NCI-H2081 (cell line): Measurements from ENCODE around the gene LRRC58.
"Not testable (repeated sequence)": the region's sequence is repeated elsewhere in the genome, so short reads cannot be mapped to it uniquely, and the experiment has no call there.

Experiments
- DNase-seq, 2 experiments: peaks; one replicate each; lab custom pipeline; 2025; lab: John Stamatoyannopoulos, UW

Gene LRRC58

DNA sequence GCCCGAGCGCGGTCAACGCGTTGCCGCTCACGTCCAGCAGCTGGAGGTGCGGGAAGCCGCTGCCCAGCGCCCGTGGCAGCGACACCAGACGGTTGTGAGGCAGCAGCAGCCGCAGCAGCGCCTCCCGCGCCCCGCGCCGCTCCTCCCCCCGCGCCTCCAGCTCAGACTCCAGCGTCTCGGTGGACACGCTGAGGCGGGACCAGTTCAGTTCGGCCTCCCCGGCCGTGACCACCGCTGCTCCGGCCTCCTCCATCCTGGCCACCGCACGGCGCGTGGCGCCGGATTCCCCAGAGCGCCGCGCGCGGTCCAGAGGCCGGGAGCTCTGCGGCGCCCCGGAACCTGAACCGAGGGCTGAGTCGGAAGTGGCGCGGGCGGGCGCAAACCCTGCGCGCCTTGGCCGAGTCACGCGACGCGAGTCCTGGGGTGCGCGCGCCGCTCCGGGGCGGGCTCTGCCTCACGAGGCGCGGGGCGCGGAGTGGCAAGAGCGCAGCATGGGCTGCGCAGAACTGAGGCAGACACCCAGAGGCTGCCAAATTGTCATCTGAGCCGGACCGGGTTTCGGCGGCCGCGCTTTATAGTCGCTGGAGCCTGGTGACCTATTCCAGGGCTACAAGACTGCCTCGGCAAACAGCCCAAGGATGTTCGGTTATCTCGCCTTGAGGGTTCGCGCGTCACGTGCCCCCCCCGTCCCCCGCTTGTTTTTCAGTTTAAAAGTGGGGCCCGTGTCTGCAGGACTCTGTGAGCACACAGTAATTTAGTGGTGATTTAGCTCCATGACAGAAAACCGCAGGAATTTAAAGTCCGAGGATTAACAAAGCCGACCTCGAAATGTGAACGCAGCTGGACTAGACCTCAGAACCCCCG, at the start of gene LRRC58:
LRRC58 (minus strand) TSS at position 364 of the 864 bp plus-strand sequence; CDS start at position 253, 111 bp downstream.
- peak; percentile 94 to 96 for DNase-seq

DNA sequence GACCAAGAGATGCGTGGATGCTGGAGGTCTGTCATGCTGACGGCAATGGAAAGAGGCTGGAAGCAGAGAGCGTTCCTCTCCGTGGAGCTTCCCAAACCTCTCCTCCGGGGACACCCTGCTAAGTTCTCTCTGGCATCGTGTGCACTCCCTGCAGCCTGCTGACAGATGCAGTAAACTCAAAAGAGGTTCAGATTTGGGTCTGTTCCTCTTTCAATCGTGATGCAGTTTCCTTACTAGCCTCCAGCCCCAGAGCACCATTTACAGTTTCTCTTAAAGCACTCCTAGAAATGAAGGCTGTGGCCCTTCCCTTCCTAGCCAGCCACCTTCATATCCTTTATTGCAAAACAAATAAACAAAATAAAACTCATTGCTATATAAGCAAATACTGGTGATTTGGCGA, 47.3 kb upstream of the LRRC58 start:
- DNase-seq = no peak

DNA sequence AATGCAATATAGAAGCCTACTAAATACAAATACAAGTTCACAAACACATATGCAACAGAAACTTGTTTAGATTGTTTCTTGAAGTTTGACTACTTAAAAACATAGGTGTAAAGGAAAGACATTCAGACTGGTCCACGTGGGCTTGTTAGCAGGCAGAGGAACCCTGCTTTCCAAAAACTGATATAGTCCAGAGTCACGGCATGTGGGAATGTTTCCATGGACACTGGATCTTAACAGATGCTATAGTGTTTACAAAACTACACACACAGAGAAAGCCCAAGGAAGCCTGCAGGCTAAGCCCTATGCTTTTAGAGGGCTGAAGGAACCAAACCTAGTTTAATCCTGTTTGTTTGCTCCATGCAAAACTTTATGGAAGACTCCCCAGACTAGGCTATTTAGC, 45.2 kb upstream of the LRRC58 start:
- no peak for DNase-seq

DNA sequence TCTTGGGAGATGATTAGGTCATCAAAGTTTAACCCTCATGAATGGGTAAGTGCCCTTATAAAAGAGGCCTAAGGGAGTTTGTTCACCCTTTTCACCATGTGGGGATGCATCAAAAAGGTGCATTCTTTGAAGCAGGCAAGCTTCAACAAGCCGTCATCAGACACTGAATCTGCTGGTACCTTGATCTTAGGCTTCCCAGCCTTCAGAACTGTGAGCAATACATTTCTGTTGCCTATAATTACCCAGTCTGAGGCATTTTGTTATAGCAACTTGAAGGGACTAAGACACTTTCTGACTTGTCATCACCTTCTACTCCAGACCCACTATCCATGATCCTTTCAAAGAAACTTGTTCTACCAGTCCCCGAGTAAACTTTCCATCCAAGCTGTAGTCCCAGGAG, 44.6 kb upstream of the LRRC58 start:
- DNase-seq = no peak

DNA sequence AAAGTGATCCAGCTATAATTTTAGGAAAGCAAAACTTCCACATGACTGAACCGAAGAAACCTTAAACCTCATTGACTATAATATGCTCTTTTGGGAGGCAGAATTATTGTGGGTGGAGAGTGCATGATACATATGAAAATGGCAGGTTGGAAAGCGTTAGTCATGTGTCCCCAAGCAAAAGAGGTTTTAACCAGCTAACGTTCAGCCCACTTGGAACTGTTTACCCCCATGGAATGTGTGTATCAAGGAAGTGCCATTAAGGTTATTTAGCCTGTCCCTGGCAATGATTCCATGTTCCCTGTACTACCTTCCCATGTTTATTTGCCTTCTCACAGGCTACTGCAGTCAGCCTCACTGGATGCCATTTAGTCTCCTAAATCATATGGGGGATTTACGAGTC, 44.1 kb upstream of the LRRC58 start:
- DNase-seq = no peak

DNA sequence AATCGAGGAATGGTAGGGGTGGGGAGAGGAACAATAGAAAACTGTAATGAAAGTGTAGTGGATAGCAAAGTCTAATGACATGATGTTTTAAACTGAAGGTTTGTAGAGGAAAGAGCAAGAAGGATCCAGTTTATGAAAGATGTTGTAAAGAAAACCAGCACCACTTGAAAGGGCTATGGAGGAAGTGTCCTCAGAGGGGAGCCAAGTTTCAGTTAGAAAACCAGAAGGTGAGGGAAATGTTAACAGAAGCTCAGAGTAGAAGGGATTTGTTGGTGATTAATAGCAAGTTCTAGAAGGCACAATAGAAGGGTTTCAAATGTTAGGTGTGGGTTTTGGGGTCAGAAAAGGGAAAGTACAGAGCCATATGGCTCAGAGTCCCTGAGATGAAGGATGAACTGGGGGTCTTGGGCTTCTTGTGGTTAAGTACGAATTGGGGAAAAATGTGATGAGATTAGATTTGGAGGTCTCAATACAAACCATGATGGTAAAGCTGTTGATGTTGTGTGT, 33.8 kb upstream of the LRRC58 start:
- DNase-seq = no peak

DNA sequence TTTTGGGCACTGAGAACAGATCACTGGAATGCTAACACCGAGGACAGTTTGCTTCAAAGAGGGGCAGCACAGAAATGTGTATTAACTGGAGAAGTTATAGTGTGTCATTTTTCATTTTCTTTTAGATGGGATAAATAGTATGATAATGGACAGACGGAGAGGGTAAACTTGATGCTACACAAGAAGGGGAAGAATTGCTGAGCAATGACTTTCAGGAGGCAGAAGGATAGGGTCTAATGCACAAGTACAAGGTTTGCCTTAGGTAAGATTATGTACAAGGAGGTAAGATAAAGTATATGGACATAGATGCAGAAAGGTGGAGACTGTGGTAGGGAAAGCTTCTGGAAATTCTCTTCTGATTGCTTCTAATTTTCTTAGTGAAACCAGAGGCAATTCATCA, 32.3 kb upstream of the LRRC58 start:
- no peak for DNase-seq

DNA sequence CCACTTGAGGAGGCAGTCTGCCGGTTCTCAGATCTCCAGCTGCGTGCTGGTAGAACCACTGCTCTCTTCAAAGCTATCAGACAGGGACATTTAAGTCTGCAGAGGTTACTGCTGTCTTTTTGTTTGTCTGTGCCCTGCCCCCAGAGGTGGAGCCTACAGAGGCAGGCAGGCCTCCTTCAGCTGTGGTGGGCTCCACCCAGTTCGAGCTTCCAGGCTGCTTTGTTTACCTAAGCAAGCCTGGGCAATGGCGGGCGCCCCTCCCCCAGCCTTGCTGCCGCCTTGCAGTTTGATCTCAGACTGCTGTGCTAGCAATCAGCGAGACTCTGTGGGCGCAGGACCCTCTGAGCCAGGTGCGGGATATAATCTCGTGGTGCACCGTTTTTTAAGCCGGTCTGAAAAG, 28.8 kb upstream of the LRRC58 start:
- not testable (repeated sequence) for DNase-seq

DNA sequence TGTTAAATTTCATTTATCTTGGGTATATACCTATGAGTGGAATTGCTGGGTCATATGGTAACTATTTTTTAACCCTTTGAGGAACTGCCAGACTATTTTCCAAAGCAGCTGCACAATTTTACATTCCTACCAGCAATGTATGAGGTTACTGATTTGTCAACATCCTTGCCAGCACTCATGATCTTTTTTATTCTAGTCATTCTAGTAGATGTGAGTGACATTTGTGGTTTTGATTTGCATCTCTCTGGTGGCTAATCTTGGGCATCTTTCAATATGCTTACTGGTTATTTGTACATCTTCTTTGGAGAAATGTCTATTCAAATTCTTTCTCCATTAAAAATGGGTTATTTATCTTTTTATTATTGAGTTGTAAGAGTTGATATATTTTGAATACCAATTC, 21.3 kb upstream of the LRRC58 start:
- no peak for DNase-seq

DNA sequence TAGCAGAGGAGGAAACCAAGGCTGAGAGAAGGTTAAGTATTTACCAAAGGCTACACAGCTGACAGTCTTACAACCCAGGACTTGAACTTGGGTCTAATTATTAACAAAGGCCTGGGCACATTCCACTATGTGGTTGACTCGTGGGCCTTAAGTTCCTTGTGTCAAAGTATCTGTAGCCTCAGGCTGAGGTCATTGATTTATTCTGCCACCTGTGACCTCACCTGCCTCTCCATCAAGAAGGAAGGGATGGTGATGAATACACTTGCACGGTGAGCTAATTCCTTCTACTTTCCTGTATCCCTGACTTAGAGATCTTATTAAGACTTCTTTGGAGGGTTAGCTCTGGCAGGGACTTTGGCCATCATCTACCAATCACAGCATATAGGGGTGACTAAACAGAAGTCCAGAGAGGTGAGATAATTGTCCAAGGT, 19.9 kb upstream of the LRRC58 start:
- DNase-seq = no peak

DNA sequence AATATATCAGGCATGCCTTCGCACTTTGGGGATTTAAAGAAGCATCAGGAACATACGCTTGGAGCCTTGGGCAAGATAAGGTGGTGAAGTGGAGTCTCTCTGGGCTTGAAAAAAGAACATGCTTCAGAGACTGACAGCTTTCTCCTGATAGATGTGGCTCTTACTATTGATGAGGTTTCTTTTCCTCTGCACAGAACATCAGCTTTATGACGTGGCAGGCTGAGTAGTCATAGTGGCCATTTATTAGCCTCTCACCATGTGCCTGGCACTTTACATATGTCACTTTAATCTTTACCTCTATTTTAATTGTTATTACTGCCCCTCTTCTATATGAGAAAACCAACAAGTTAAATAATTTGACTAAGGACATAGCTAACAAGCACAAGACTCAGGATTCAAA, 19.0 kb upstream of the LRRC58 start:
- no peak for DNase-seq

DNA sequence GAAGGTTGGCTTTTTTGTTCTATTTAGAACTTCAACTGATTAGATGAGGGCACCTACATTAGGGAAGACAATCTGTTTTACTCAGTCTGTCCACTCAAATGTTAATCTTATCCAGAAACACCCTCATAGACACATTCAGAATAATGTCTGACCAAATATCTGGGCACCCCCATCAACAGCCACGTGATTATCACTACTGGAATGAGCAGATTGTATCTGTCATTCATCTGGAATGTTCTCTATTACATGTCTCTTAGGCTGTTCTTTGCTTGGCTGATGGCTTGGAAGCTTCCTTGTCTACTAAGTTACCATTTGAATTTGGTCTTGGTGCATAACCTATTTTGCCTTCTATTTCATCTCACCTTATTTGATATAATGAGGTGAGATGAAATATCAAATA, 15.7 kb upstream of the LRRC58 start:
- DNase-seq = no peak

DNA sequence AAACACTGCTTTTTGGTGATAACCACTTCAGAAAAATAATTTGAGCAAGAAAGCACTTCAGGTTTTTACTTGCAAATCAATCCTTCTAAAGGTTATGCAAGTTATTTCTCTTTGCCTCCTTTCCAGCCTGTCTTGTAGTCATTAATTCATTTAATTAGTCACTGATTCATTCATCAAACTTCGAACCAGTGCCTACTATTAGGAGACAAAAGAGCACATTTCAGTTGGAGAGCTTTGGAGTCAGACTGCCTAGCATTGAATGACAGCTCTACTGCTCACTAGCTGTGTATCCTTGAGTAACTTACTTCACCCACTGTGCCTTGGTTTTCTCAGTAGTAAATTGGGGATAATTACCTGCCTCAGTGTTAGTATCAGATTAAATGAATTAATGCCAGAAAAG, 14.9 kb upstream of the LRRC58 start:
- DNase-seq = no peak

DNA sequence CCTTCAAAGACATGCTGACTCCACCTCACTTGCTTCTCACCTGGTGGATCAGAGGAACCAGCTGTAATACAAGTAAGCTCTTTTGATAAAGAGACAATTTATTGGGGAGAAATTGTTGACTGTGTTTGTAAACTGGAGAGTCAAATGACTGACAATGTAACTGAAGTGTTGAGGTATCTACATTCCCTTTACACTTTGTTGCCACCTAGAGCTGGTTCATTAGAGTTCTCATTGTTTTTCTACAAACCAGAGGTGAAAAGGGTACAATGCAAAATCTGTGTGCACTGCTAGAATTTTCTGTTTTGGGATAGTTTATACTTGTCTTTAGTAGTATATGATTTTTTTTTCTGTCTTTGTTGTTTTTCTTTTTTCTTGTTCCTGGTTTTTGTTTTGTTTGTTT, 8.7 kb upstream of the LRRC58 start:
- DNase-seq = no peak

DNA sequence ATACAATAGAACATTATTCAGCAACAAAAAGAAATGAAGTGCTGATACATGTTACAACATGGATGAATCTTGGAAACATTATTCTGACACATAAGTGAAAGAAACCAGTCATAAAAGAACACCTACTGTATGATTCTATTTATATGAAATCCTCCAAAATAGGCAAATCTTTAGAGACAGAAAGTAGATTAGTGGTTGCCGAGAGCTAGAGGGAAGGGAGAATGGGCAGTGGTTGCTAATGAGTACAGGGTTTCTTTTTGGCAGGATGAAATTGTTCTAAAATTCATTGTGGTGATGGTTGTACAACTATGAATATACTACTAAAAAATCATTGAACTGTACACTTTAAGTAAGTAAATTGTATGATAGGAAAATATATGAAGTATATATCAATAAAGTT, 6.3 kb upstream of the LRRC58 start:
- DNase-seq = no peak

DNA sequence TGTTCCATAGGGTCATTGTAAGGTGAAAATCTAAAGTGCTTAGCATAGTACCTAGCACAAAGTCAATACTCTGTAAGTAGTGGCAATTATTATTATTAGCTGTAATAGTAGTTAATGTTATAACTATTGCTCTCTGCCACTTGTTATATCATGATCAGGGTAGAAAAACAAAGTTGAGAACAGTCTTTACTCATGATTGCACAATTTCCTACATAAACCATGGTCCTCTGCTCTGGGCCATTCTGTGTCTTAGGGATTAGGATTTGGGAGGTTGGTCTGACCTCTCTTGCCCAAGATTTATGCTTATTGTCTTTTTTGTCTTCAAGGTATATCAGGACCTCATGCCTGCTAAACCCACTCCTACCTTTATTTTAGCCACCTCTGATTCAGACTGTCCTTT, 4.3 kb upstream of the LRRC58 start:
- no peak for DNase-seq

DNA sequence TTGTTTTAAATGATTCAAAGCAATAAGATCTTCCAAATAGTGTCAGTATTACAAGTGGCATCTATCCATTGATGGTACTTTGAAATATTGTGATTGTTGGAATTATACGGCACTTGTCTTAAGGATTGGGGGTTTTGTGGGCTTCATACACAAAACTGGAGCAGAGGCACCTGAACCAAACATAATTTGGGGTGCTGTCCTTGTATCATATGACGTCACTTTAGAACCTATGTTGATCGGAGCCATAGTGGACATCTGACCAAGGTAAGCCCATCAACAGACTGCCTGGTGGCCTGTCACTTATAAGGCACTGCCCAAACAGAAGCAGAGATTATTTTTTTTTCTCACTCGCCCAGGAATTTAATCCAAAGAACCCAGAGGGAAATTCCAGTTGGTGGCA, 2.9 kb upstream of the LRRC58 start:
- no peak for DNase-seq

DNA sequence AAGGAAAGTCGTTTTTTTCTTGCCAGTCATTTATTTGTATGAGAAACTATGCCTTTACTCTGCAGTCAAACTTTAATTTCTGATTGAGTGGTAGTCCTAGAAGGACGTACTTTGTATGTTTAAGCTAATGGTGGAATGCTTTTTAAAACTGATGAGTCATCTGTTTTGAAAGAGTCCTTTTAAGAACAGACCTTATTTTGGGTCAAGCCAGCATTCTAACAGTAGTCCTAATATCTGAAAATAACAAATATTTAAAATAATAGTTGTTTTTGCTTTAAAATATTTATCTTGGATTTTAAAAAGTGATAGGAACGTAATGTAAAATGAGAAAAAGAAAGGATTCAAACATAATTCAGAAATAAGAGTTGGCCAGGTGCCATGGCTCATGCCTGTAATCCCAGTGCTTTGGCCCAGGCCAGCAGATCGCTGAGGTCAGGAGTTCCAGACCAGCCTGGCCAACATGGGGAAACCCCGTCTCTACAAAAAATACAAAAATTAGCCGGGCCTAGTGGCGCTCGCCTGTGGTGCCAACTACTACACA, 1.3 kb upstream of the LRRC58 start:
- DNase-seq = no peak

DNA sequence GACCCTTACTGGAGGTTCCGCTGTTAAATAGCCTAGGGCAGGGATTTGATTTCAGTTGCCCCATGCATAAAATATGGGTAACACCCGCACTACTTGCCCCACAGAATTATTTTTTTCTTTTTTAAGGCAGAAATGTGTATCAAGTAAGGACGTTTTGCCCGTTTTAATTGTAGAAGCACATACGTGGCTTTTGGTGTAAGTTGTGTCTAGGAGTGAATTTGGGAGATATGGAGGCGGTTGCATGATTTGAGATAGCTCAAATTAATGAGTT, 636 bp upstream of the LRRC58 start:
- DNase-seq = no peak

DNA sequence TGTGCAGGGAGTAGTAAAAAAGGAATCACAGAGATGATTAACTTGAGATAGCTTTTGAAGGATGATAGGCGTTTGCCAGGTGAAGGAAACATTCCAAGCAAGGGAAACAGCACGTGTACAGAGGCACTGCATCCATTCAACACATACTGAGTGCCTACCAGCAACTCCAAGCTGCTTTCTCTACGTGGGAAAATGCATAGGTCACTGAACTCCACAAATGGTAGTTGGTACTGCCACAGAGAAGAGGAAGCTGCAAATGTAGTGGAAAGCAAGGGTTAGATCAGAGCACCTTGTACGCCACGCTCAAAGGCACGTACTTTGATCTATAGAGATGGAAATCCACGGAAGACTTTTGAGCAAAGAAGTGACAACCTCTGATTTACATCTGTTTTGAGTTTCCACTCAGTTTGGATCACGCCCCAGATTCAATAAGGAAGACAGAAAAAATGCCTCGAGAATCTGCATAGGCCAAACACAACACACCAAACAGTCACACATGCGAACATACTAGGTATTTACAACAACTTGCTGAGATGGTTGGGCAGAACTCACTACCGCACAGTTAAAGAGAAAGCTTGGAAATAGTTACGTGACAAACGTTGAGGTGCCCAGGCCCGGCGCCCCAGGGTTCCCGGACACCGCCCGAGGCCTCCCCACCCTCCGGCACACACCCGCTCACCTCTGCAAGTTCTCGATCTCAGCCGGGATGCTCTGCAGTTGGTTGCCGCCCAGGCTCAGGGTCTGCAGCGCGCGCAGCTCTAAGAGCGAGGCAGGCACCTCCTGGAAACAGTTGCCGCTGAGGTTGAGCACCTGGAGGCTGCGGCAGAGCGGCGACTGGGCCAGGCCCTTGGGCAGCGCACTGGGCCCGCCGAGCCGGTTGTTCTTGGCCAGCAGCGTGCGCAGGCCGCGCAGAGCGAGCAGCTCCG, 826 bp downstream of the LRRC58 start:
- DNase-seq = peak; percentile 73 to 80

DNA sequence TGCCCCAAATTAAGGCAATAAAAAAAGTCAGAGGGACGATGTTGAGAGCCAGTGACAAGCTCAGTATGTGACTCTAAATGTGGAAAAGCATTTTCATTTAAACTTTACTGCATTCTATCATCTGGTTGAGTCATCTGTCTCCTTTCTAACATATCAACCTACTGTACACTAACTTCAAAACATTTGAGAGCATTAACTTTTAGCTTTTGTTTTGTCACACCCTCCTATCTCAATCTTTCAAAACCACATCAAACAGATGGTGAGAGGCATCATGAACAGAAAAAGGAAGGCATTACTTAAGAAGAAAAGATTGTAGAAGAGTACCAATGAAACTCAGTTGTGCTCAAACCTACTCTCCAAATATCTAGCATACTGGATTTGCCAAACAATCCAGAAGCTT, 4.8 kb downstream of the LRRC58 start:
- no peak for DNase-seq

DNA sequence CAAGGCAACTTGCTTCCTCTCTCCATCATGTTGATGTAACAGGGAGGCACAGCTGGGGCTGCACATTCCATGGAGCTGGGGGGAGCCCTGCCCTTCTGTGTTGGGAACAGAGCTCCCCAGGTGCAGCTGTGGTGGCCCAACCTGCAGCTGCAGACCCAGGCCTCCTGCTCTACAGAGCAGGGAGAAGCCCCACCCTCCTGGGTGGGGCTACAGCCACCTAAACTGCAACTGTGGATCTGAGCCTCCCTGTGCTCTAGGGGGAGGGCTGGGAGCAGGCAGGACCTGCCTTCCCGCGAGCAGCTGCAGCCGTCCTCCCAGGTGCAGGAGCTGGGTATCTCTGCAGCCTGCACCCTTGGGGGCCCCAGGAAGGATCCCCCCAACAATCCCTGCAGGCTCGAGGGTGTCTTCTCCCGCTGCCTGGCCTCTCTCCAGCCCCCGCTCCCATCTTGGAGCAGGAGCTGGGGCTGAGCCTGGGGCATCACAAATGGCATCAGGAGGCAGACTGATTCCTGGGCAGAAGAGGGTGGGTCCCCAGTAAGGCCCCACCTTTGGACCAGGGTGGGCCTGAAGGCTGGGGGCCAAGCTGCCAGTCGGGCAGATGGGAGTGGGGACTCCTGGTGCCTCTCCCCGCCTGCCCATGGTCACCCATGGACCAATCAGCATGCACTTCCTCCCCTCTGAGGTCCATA, 7.4 kb downstream of the LRRC58 start:
- DNase-seq = no peak
